GM12865 (cell line): ENCODE data around the gene ZNF396.
A peak's percentile ranks its signal among the peaks of the same experiment; 100 is the strongest.

Experiments used
- DNase-seq: peaks from one replicate; pipeline ENCODE4 v3.0.0; 2010; ENCODE audit warnings: low read depth
- H3K4me3 ChIP-seq: 2 replicates; pipeline ENCODE4 v1.5.1; 2011; ENCODE audit warnings: mild to moderate bottlenecking, low read depth, low read length, control low read depth
- CTCF ChIP-seq: IDR thresholded peaks from 2 replicates; pipeline ENCODE4 v1.5.1; 2011; ENCODE audit warnings: low read length, control low read depth, low read depth, inconsistent platforms; ENCODE audit not compliant: insufficient read depth; ENCODE audit errors: missing control alignments

ZNF396 gene

GRCh38 chr18:35376393-35376741 lies 770 bp downstream of the ZNF396 start:
- peak; percentile 32 for DNase-seq
- TF ChIP-seq CTCF, result no peak

GRCh38 chr18:35374708-35375107 lies 2.4 kb downstream of the ZNF396 start:
- TF ChIP-seq CTCF, result no peak
- no peak for DNase-seq
- H3K4me3 ChIP-seq, result no peak overlapping the region

More at GRCh38 chr18:35376393-35376741, 770 bp downstream of the ZNF396 start:
- H3K4me3 ChIP-seq, result peak overlapping the region; percentile 61

GRCh38 chr18:35371412-35372195 lies 5.5 kb downstream of the ZNF396 start:
- H3K4me3 ChIP-seq, result no peak overlapping the region
- TF ChIP-seq CTCF, result no peak
- DNase-seq, result no peak

- no peak overlapping the region for H3K4me3 ChIP-seq
- no peak for TF ChIP-seq CTCF
- DNase-seq, result no peak
These were observed 8.0 kb downstream of the ZNF396 start for GRCh38 chr18:35369126-35369525.

GRCh38 chr18:35368595-35368994 lies 8.5 kb downstream of the ZNF396 start:
- no peak overlapping the region for H3K4me3 ChIP-seq
- no peak for TF ChIP-seq CTCF

GRCh38 chr18:35362531-35362930 lies 14.6 kb downstream of the ZNF396 start:
- DNase-seq, result no peak
- no peak for TF ChIP-seq CTCF
- H3K4me3 ChIP-seq, result no peak overlapping the region

More at GRCh38 chr18:35368595-35368994, 8.5 kb downstream of the ZNF396 start:
- no peak for DNase-seq
